Measurements from ENCODE around the gene KDM5B.

GRCh38 chr1:202679406-202680177, 128.6 kb downstream of the KDM5B start:
- TF ChIP-seq, protein P1, sequence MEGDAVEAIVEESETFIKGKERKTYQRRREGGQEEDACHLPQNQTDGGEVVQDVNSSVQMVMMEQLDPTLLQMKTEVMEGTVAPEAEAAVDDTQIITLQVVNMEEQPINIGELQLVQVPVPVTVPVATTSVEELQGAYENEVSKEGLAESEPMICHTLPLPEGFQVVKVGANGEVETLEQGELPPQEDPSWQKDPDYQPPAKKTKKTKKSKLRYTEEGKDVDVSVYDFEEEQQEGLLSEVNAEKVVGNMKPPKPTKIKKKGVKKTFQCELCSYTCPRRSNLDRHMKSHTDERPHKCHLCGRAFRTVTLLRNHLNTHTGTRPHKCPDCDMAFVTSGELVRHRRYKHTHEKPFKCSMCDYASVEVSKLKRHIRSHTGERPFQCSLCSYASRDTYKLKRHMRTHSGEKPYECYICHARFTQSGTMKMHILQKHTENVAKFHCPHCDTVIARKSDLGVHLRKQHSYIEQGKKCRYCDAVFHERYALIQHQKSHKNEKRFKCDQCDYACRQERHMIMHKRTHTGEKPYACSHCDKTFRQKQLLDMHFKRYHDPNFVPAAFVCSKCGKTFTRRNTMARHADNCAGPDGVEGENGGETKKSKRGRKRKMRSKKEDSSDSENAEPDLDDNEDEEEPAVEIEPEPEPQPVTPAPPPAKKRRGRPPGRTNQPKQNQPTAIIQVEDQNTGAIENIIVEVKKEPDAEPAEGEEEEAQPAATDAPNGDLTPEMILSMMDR (IDR thresholded peaks at IDR 0.05), result no peak
- TF ChIP-seq POLR2A (IDR thresholded peaks at IDR 0.05) (no peak), POLR2AphosphoS5 (IDR thresholded peaks at IDR 0.05) (no peak)

All from prostate gland (tissue), 2 donors.